T-helper 2 cell (primary cell): Measurements from ENCODE around the gene CD52.

Source experiments
- DNase-seq, 5 experiments: peaks; one replicate each; pipeline versions ENCODE4 v3.0.0 to v3.0.0-alpha.2; 2012 to 2022
- total RNA-seq, 2 donors: gene quantifications; one replicate each; lab custom pipeline; 2026; lab: John Stamatoyannopoulos, UW

Gene CD52
- total RNA-seq = 167 to 416 reads per million in 2 donors

- DNase-seq = peak; percentile 28 to 91 (median 62)
Measured at GRCh38 chr1:26317612-26318337, at the start of gene CD52. CD52 (plus strand) TSS chr1:26317958; CDS start chr1:26318018, 60 bp downstream.

- no peak for DNase-seq
Measured at GRCh38 chr1:26268290-26269197, 49.2 kb upstream of the CD52 start.

DNA sequence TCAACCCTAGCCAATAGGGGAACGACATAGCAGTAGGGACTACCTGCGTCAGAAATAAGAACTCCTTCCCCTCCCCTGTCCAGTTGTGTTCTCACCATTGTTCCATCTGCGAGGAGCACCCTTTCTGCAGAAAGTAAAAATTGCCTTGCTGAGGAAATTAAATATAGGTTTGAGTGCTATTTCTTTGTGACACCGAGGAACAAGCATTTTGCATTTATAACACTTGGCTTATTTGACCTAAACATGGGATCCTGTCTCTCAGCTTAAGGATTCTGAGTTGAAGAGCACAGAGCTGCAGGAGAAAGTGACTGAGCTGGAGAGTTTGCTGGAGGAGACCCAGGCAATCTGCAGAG lies 48.6 kb upstream of the CD52 start:
- DNase-seq = no peak

DNA sequence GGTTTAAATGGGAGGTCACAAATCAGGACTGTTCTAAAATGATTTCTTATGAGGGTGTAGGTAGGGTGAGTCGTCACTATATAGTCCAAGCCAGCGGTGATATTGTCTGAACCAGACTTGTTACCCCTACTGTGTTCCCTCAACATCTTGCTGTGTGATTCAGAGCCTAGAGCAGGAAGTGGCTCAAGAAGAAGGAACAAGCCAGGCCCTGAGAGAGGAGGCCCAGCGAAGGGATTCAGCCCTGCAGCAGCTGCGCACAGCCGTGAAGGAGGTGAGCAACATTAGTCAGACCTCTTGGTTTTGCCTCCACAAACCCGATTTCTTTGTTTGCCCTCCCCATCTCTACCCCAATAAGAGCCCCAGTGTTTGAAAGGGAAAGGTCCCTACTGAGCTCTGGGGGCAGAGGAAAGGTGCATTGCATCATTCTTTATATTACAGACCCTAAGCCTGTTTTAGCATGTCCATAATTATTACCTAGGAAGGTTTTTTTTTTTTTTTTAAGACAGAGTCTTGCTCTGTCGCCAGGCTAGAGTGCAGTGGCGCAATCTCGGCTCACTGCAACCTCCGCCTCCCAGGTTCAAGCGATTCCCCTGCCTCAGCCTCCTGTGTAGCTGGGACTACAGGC lies 42.8 kb upstream of the CD52 start:
- no peak for DNase-seq

DNA sequence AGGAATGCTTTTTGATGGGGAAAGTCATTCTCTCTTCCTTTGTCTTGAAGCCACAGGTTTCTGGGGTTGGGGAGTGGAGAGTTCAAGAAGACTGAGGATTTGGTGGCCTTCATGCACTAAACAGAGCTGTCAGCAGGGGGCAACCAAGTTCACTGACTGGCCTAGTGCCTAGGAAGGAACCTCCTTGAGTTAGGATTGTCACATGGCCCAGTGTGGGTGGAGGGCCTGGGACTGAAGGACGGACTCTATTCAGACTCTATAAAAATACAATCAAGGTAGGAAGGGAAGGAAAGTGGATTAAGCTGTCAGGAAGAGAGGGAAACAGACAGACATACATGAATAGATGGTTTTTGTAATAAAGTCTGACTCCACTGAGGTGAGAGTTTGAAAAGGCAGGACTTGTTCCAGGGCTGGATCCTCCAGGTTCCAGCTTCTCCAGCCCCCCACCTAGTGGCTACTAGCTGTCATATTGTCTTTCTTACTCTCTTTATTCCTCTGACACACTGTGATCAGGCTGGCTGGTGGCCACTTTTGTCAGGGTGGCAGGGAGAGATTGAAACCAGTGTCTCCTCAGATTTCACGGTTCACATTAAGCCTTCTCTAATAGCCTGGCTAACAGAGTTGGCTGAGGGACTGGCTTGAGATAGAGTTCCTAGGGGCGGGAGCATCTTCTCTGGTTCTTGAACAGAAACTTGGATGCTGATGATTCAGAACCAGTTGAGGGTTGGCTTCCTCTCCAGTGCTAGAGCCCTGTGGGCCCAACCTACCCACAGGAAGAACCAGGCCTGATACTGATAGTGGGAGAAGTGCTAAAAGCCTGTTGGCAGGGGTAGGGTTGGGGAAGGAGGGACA lies 42.0 kb upstream of the CD52 start:
- DNase-seq = peak; percentile 43 to 77 (median 64)

- peak in 1 of 5 experiments; percentile 72 for DNase-seq
Measured at GRCh38 chr1:26276432-26276838, 41.3 kb upstream of the CD52 start.

- DNase-seq = no peak
Measured at GRCh38 chr1:26277261-26277661, 40.5 kb upstream of the CD52 start.

DNA sequence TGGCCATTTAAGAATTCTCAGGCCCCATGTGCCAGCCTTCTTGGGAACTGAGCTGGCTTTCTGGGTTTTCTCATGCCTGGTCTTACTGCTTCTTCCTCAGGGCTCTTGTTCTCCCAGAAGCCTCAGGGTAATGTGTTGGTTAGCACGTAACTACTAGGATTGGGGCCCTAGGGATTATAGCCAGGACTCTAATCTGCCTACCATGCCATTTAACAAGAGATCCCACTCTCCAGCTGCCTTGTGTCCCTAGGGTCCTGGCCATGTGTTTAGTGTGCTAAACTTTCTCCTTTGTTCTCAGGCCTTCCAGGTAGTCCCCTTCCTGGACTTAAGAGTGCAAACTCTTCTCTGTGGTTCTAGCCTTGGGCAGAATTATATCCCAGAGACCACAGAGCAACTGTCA lies 40.0 kb upstream of the CD52 start:
- no peak for DNase-seq

- DNase-seq = no peak
Measured at GRCh38 chr1:26278303-26278702, 39.5 kb upstream of the CD52 start.

DNA sequence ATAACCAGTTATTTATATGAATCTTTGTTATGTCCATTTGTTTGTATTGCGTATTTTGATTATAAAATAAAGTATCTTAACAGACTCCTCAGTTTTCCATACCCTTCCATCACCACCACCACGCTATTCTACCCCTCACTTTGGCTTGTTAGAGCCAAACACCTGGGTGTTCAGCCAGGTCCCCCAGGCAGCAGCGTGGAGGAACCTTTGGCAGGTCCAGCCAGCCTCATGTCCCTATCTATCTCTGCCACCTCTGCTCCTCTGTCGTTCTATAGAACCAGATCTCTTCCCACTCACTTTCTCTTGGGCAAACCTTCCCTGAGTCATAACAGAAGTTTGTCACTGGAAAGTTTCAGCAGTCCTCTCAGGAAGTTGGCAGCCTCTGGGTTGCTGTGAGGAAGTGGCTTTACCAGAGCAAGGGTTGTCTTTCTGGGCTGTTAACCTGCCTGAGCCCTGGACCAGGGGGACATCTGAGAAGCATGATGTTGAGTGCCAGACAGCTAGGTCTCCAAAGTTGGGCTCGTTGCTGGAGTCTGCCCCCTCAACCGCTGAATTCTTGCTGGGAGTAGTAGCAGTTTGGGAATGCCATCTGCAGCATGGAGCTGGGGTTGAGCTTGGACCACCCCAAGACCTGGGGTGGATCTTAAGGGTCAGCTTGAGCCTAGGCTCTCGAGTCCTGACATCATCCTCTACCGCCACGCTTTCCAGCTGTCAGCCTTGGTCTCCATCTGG lies 38.9 kb upstream of the CD52 start:
- DNase-seq = peak in 1 of 5 experiments; percentile 53

- DNase-seq = peak; percentile 69 to 92 (median 82)
Measured at GRCh38 chr1:26279456-26280332, 38.1 kb upstream of the CD52 start, which contains the start of gene SH3BGRL3. SH3BGRL3 (plus strand) TSS chr1:26280086; CDS start chr1:26280156, 70 bp downstream.

GRCh38 chr1:26280333-26281042 lies 37.3 kb upstream of the CD52 start:
- DNase-seq = peak in 1 of 5 experiments; percentile 54

DNA sequence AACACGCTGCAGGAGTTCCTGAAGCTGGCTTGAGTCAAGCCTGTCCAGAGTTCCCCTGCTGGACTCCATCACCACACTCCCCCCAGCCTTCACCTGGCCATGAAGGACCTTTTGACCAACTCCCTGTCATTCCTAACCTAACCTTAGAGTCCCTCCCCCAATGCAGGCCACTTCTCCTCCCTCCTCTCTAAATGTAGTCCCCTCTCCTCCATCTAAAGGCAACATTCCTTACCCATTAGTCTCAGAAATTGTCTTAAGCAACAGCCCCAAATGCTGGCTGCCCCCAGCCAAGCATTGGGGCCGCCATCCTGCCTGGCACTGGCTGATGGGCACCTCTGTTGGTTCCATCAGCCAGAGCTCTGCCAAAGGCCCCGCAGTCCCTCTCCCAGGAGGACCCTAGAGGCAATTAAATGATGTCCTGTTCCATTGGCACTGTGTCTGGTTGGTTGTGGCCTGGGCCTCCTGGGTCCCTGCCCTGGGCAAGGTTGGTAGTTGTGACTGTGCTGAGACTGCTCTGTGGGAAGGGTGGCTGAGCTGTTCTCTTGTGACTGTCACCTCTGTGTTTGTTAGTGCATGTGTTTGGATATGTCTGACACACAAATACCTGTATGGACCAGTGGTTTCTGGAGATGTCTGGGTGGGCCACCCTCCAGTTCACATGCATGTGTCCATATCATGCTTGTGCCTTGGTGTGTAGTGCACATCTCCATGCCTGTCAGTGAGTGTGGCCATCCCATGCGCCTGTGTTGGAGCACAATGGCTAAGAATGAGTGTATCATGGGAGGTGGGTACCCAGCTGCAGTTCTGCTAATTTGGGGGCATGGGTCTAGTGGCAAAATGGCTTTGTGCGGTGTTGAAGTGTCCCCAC lies 36.4 kb upstream of the CD52 start:
- no peak for DNase-seq

GRCh38 chr1:26281971-26282370 lies 35.8 kb upstream of the CD52 start:
- no peak for DNase-seq

DNA sequence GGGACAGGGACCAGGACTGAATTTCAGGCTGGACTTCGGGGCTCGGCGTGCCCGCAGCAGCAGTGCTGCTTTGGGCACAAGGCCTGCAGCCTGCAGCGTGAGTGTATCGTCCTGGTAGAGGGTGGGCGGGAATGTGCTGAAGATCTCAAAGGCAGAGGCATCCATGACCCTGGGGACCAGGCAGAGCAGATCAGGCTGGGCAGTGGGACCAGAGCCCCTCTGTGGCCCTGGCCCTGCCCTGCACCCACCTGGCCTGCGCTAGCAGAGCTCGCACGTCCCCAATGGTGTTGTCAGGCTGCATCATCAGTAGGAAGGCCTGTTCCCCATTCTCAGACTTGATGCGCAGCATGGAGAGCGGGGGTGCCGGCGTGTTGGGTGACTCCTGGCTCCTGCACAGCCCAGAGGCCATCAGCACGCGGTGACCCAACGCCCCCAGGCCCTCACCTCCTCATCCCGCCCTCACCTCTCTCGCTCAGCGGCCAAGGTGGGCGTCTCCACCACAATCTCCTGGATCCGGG lies 35.3 kb upstream of the CD52 start:
- no peak for DNase-seq

DNA sequence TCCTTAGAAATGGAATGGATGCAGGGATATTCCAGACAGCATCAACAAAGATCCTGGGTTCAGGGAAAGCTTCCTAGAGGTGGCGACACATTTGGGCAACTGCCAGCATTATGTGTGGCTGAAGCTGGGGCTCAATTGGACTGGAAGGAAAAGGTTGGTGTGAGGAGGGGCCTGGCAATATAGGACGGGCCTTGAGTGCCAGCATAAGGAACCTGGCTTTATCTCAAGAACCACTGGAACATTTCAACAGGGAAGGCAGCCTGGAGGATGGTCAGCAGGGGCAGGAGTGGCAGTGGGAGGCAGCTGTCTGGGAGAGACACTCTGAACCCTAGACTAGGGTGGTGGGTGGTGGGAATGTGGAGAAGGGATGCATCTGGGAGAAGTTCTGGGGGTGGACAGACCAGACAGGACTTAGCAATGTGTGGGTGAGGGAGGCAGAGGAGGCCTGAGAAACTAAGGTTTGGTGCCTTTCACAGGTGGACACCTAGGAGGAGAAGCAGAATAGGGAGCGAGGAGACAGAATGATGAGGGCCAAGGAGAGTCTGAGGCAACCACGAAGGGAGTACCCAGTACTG lies 34.4 kb upstream of the CD52 start:
- no peak for DNase-seq

DNA sequence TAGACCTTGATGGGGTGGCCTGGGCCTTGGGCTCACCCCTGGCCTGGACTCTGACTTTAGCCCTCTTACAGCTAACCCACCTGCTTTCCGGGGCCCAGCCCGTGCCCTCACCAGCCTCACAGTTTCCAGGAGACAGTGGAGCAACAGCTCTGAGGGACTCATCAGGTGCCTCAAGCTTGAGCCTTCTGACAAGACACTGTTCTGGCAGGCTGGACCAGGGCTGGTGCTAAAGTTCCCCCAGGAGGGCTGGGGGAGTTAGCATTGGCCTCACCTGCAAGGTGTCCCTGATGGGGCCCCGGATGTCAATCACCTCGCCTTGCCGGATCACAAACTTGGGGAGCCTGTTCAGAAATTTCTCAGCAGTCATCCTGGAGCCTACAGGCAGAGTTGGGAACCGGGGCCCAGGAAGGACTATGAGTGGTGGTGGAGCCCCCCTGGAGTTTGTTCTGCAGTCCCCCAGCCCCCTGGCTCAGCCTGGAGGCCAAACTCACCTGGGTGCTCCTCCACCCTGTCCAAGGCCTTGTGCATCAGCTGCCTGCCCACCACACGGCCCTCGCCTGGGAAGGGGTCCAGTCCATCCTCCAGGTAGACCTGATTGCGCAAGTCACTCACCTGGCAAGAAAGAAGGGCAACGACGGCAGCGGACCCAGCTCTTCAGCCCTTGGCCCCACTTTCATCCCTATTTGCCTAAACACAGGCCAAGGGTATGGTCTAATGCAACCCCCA lies 33.7 kb upstream of the CD52 start:
- DNase-seq = no peak
